Measurements from ENCODE around the gene TENM3. TPM values are rescaled to one million over a fixed set of nuclear protein-coding genes. Genes with fewer than 3 reads are reported as not detected.

TENM3 gene
- total and polyA plus RNA-seq, 12 donors, result 2.6 to 54.4 (median 42.8) TPM

DNA sequence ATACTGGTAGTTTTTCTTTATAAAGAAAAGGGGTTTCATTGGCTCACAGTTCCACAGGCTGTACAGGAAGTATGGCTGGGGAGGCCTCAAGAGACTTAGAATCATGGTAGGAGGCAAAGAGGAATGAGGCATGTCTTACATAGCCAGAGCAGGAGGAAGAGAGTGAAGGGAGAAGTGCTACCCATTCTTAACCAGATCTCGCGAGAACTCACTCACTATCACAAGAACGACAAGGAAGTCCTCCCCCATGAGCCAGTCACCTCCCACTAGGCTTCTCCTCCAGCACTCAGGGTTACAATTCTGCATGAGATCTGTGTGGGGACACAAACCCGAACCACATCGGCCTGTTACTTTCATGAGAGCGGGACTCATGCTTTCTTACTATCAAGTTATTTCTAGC, 240.5 kb downstream of the TENM3 start:
- intact Hi-C loops (cut with DNase I), result loop anchor here in 1 of 2 donors (10.0 kb wide), 1 partner anchor 441 kb away; no protein-coding TSS in a partner anchor
- Histone ChIP-seq H3K27me3 (no peaks in the 10 kb centered on the region), H3K9me3 (replicated peaks in 1 of 3) (no peaks in the 10 kb centered on the region), H3K4me3 (no peak overlapping the region), H3K36me3 (replicated peaks in 1 of 2) (no peaks in the 10 kb centered on the region), H3K4me1 (replicated peaks in 1 of 2) (no peaks in the 10 kb centered on the region), H3K27ac (no peak overlapping the region)
- 86 to 95% (median 89%) methylated on average over 6 of the region's 6 CpGs for WGBS, 4 donors
- TF ChIP-seq, protein P1, sequence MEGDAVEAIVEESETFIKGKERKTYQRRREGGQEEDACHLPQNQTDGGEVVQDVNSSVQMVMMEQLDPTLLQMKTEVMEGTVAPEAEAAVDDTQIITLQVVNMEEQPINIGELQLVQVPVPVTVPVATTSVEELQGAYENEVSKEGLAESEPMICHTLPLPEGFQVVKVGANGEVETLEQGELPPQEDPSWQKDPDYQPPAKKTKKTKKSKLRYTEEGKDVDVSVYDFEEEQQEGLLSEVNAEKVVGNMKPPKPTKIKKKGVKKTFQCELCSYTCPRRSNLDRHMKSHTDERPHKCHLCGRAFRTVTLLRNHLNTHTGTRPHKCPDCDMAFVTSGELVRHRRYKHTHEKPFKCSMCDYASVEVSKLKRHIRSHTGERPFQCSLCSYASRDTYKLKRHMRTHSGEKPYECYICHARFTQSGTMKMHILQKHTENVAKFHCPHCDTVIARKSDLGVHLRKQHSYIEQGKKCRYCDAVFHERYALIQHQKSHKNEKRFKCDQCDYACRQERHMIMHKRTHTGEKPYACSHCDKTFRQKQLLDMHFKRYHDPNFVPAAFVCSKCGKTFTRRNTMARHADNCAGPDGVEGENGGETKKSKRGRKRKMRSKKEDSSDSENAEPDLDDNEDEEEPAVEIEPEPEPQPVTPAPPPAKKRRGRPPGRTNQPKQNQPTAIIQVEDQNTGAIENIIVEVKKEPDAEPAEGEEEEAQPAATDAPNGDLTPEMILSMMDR (IDR thresholded peaks at IDR 0.05), result no peak
- no peak for TF ChIP-seq POLR2A (IDR thresholded peaks at IDR 0.05)
- DNase-seq, result no peak

DNA sequence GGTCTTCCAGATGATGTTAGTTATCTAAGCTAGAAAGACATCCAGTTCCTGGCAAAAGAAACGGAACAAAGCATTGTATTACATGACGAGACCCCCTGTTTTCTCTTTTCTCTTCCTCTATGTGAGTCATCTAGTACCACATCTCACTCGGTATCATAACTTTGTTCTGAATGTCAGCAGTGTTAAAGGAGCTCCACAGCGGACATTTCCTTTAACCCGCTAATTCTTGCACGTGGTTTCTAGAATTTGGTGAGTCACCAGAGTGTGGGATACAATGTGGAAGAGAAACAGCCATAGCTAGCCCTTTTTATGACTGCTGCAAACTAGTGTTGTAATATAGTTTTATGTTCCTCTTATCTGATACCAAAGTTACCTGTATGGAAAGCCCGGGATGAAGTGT, 243.7 kb downstream of the TENM3 start:
- no peaks in the 10 kb centered on the region for H3K4me1 ChIP-seq (replicated peaks in 1 of 2)
- H3K4me3 ChIP-seq, result no peak overlapping the region
- 90 to 98% (median 92%) methylated on average over 7 of the region's 7 CpGs for WGBS, 4 donors
- no peak for TF ChIP-seq POLR2A (IDR thresholded peaks at IDR 0.05)
- TF ChIP-seq, protein P1 (IDR thresholded peaks at IDR 0.05), result no peak
- intact Hi-C loops (cut with DNase I), result loop anchor here in 1 of 2 donors (10.0 kb wide), 1 partner anchor 438 kb away; no protein-coding TSS in a partner anchor
- H3K27me3 ChIP-seq, result no peaks in the 10 kb centered on the region
- DNase-seq, result no peak
- no peak overlapping the region for H3K27ac ChIP-seq
- no peaks in the 10 kb centered on the region for H3K36me3 ChIP-seq (replicated peaks in 1 of 2)
- H3K9me3 ChIP-seq (replicated peaks in 1 of 3), result no peaks in the 10 kb centered on the region

DNA sequence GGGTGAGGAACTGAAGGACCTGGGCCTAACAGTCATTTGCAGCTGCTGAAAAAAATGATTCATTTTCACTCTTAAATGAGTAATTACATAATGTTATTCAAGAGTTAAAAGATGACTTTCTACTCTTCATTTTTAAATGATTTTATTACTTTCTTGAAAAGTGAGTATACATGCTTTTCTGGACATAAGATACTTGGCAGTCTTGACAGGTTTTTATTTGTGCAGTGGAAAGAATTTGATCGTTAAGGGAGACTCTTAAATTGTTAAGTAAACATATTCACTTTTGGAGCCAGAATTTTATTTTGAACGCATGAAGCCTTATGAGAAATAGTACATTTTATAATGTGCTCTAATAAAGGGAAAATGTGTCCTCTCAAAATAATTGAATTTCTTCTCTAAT, 245.7 kb downstream of the TENM3 start:
- intact Hi-C loops (cut with DNase I), result loop anchor here in 1 of 2 donors (10.0 kb wide), 1 partner anchor 436 kb away; no protein-coding TSS in a partner anchor

DNA sequence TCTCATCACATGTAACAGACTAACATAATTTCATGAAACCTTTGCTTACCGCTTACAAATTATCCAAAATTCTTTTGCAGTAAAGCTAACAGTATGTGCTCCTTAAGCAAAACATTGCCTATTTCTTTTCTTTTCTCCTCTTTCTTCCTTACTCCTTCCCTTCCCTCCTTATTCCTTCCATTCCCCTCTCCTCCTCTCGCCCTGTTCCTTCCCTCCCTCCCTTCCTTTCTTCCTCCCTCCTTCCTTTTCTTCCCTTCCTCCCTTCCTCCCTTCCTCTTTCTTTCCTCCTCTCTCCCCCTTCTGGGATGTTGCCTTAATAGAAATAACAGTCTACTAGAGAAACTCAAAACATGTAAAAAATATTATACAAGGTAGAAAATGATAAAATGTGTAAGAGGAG, 246.4 kb downstream of the TENM3 start:
- Histone ChIP-seq H3K27me3 (no peaks in the 10 kb centered on the region), H3K4me1 (replicated peaks in 1 of 2) (peaks cover 0 to 8% of the 10 kb centered on the region in 2 donors), H3K9me3 (replicated peaks in 1 of 3) (no peaks in the 10 kb centered on the region), H3K4me3 (no peak overlapping the region), H3K36me3 (replicated peaks in 1 of 2) (no peaks in the 10 kb centered on the region), H3K27ac (no peak overlapping the region)
- intact Hi-C loops (cut with DNase I), result loop anchor here in 1 of 2 donors (10.0 kb wide), 1 partner anchor 435 kb away; no protein-coding TSS in a partner anchor
- no peak for TF ChIP-seq POLR2A (IDR thresholded peaks at IDR 0.05)
- TF ChIP-seq, protein P1 (IDR thresholded peaks at IDR 0.05), result no peak
- WGBS, 4 donors, result 80 to 95% (median 90%) methylated on average over 2 of the region's 2 CpGs
- no peak for DNase-seq

More for the DNA sequence above, 245.7 kb downstream of the TENM3 start:
- no peaks in the 10 kb centered on the region for H3K9me3 ChIP-seq (replicated peaks in 1 of 3)
- TF ChIP-seq POLR2A (IDR thresholded peaks at IDR 0.05), result no peak
- TF ChIP-seq, protein P1 (IDR thresholded peaks at IDR 0.05), result no peak
- WGBS, 4 donors, result 74 to 87% (median 82%) methylated on average over 2 of the region's 2 CpGs
- no peak for DNase-seq
- H3K4me1 ChIP-seq (replicated peaks in 1 of 2), result peaks cover 0 to 8% of the 10 kb centered on the region in 2 donors
- H3K4me3 ChIP-seq, result no peak overlapping the region
- no peaks in the 10 kb centered on the region for H3K36me3 ChIP-seq (replicated peaks in 1 of 2)
- no peaks in the 10 kb centered on the region for H3K27me3 ChIP-seq
- H3K27ac ChIP-seq, result no peak overlapping the region

Data from adrenal gland (tissue), 12 donors.